GM12874 (cell line): Measurements from ENCODE around the gene TGFBI.

Experiments
- CTCF ChIP-seq: IDR thresholded peaks from 2 replicates; pipeline ENCODE4 v1.5.1; 2011; ENCODE audit warnings: low read depth, mild to moderate bottlenecking, control low read depth, low read length, moderate library complexity; ENCODE audit not compliant: insufficient read depth

Gene TGFBI

DNA sequence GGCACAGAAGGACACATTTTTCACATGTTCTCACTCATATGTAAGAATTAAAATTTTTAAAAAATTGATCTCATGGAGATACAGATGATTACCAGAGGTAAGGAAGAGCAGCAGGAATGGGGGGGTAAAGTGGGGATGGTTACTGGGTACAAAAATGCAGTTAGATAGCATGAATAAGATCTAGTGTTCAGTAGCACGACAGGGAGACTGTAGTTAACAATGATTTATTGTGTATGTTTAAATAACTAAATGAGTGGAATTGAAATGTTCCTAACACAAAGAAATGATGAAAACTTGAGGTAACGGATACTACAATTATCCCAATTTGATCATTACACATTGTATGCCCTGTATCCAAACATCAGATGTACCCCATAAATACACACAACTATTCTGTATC lies 15.2 kb upstream of the TGFBI start:
- no peak for TF ChIP-seq CTCF

GRCh38 chr5:136014049-136015002 lies 14.5 kb upstream of the TGFBI start:
- no peak for TF ChIP-seq CTCF

GRCh38 chr5:136015003-136015375 lies 13.8 kb upstream of the TGFBI start:
- TF ChIP-seq CTCF, result no peak

- no peak for TF ChIP-seq CTCF
Measured at GRCh38 chr5:136015966-136016650, 12.7 kb upstream of the TGFBI start.

DNA sequence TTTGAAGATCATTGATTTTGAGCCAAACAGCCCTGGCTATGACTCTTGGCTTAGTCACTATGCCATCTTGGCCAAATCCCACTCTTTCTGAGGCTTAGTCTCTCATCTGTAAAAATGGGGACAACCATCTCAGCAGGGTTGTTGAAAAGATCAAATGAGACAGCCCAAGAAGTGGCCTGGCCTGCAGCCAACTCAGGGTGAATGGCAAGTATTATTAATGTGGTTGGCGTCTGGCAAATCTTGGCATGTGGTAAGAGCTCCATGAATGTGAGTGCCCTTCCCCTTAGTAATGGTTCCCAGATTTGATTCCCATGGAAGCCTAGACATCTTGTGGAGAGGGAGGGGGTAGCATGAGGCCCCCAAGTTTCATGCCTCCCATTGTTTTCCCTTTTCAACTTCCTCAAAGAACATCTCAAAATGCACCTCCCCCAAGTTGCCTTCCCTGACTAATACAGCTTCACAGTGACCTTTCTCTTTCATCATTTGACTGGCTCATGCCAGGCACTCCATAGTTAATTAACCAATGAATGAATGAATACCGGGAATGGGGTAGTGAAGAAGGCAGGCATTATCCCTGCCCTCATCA lies 11.8 kb upstream of the TGFBI start:
- TF ChIP-seq CTCF, result no peak

GRCh38 chr5:136018814-136019783 lies 9.7 kb upstream of the TGFBI start:
- no peak for TF ChIP-seq CTCF
